Astrocyte of the spinal cord (primary cell): ENCODE measurements around the gene JMJD8.

Source experiments
- DNase-seq: peaks from one replicate; pipeline ENCODE4 v3.0.0; 2011; ENCODE audit warnings: low read depth, low spot score
- H3K4me3 ChIP-seq: 2 replicates; pipeline ENCODE4 v1.5.1; 2011; ENCODE audit warnings: low read depth, mild to moderate bottlenecking, low read length, moderate library complexity
- CTCF ChIP-seq: IDR thresholded peaks from 2 replicates; pipeline ENCODE4 v1.5.1; 2012; ENCODE audit warnings: low read depth, mild to moderate bottlenecking, low read length, inconsistent platforms
- in situ Hi-C: cut with HindIII; loops from 2 replicates; pipeline ENCODE4 v1.10.0; 2017; ENCODE audit warnings: low sequenced_read_pairs

Gene JMJD8

GRCh38 chr16:678209-678857, 5.8 kb downstream of the JMJD8 start:
- in situ Hi-C loops, result no loop called here
- no peak for TF ChIP-seq CTCF
- no peak for DNase-seq
- no peak overlapping the region for H3K4me3 ChIP-seq

GRCh38 chr16:677316-678190, 6.6 kb downstream of the JMJD8 start:
- in situ Hi-C loops, result no loop called here
- no peak for DNase-seq
- TF ChIP-seq CTCF, result no peak
- H3K4me3 ChIP-seq, result no peak overlapping the region

GRCh38 chr16:676913-677312, 7.2 kb downstream of the JMJD8 start:
- DNase-seq, result no peak
- no peak for TF ChIP-seq CTCF
- no peak overlapping the region for H3K4me3 ChIP-seq
- in situ Hi-C loops, result no loop called here

GRCh38 chr16:676565-676902, 7.6 kb downstream of the JMJD8 start:
- no peak for DNase-seq
- no peak overlapping the region for H3K4me3 ChIP-seq
- TF ChIP-seq CTCF, result no peak
- in situ Hi-C loops, result no loop called here

GRCh38 chr16:675884-676564, 8.1 kb downstream of the JMJD8 start:
- in situ Hi-C loops, result no loop called here
- DNase-seq, result no peak
- peak overlapping the region; percentile 34 for H3K4me3 ChIP-seq
- TF ChIP-seq CTCF, result no peak

- in situ Hi-C loops, result no loop called here
- DNase-seq, result peak; percentile 38
- no peak for TF ChIP-seq CTCF
- H3K4me3 ChIP-seq, result peak within 1 kb of the TSS; percentile 34
These were observed 8.9 kb downstream of the JMJD8 start, which contains the start of gene RHBDL1 for GRCh38 chr16:674968-675883. TSS of gene RHBDL1 (plus strand) at chr16:675671. CDS start at chr16:675791, 120 bp downstream.
